ENCODE data around the gene CUX1. TPM values are rescaled to one million over a fixed set of nuclear protein-coding genes. Genes with fewer than 3 reads are reported as not detected.

CUX1 gene
- total RNA-seq, 1 experiment from 2014 or later, result 53.5 TPM

DNA sequence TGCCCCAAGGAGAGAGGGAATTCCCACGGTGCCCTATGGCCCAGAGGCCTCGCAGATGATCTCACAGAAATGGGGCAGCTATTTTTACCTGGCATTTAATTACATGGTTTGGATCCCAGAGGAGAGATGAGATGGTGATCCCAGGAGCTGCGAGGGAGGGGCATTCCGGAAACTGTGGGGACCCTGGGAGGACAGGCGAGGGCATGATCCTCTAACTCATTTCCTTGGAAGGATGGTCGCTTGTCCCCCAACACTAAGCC is 478.7 kb downstream of the CUX1 start:
- Histone ChIP-seq H2BK120ac (ENCODE audit: low read depth, low read length, poor library complexity, severe bottlenecking) (no peak overlapping the region), H3K27me3 (ENCODE audit: insufficient read depth, low read length) (no peaks in the 10 kb centered on the region), H3K9me3 (ENCODE audit: control insufficient read depth, low read depth, low read length) (no peaks in the 10 kb centered on the region), H3K18ac (ENCODE audit: insufficient read length, low read depth, low read length) (no peak overlapping the region), H2BK12ac (ENCODE audit: insufficient read length, low read depth, low read length) (no peak overlapping the region), H3K23ac (ENCODE audit: insufficient read length, low read depth, low read length) (no peak overlapping the region), H4K91ac (ENCODE audit: insufficient read length, low read depth, low read length) (no peak overlapping the region), H3K56ac (ENCODE audit: insufficient read length, low read depth, low read length) (no peak overlapping the region), H3K79me1 (ENCODE audit: insufficient read depth, low read depth, low read length, poor library complexity, severe bottlenecking) (no peaks in the 10 kb centered on the region), H4K5ac (ENCODE audit: insufficient read length, low read depth, low read length) (no peak overlapping the region), H3T11ph (ENCODE audit: low read length) (no peak overlapping the region), H3K79me2 (ENCODE audit: insufficient read depth, low read length) (no peaks in the 10 kb centered on the region), H2BK5ac (ENCODE audit: insufficient read length, low read length) (no peak overlapping the region), H3K4ac (ENCODE audit: low read depth, low read length) (no peak overlapping the region), H3K4me2 (ENCODE audit: insufficient read depth, insufficient read length, low read length) (no peak overlapping the region), H2AFZ (ENCODE audit: low read length) (no peak overlapping the region), H3K4me1 (ENCODE audit: insufficient read depth, low read length) (no peaks in the 10 kb centered on the region), H3K23me2 (ENCODE audit: insufficient read length, low read depth, low read length, poor library complexity, severe bottlenecking) (peaks cover 3% of the 10 kb centered on the region), H2BK20ac (ENCODE audit: low read depth, low read length, poor library complexity, severe bottlenecking) (no peak overlapping the region), H4K20me1 (ENCODE audit: control insufficient read depth, insufficient read depth, insufficient read length) (peaks cover 2% of the 10 kb centered on the region), H3K27ac (ENCODE audit: insufficient read length, low read depth, low read length) (no peak overlapping the region), H2AK5ac (ENCODE audit: insufficient read length, low read length) (no peak overlapping the region), H2BK15ac (ENCODE audit: low read depth, low read length) (no peak overlapping the region), H4K8ac (replicated peaks; ENCODE audit: insufficient read length, low read depth, low read length) (no peak overlapping the region), H3K14ac (ENCODE audit: insufficient read depth, low read length) (no peak overlapping the region), H3K9ac (ENCODE audit: extremely low read depth, insufficient read length, low read length) (no peak overlapping the region)
- Mint-ChIP-seq H3K4me3 (no peak overlapping the region), H3K27me3 (ENCODE audit: low read depth) (peaks cover 11% of the 10 kb centered on the region), H3K9me3 (no peaks in the 10 kb centered on the region), H3K27ac (0 out of 7 replicates have a peak overlapping the region, but pooled peaks of 1 of the 3 experiments have one; percentile 20), H3K36me3 (ENCODE audit: insufficient read depth in 1 of 3, low read depth in 3 of 3) (no peaks in the 10 kb centered on the region), H3K4me1 (peaks cover 29 to 45% of the 10 kb centered on the region in 2 experiments)
- no CpG with 5 or more reads among the region's 6 CpGs for WGBS (ENCODE audit: extremely low coverage, insufficient read length, low lambda C conversion rate)
- TF ChIP-seq CTCF (conservative IDR thresholded peaks at IDR 0.05), result no peak
- no peak for DNase-seq

All from H9 (cell line).